Cerebellar nuclear complex (tissue), 1 donor: Measurements from ENCODE around the gene CATSPERE.

Source experiments
- DNase-seq, 2 experiments: peaks; one replicate each; lab custom pipeline; 2025; lab: John Stamatoyannopoulos, UW

CATSPERE gene

DNA sequence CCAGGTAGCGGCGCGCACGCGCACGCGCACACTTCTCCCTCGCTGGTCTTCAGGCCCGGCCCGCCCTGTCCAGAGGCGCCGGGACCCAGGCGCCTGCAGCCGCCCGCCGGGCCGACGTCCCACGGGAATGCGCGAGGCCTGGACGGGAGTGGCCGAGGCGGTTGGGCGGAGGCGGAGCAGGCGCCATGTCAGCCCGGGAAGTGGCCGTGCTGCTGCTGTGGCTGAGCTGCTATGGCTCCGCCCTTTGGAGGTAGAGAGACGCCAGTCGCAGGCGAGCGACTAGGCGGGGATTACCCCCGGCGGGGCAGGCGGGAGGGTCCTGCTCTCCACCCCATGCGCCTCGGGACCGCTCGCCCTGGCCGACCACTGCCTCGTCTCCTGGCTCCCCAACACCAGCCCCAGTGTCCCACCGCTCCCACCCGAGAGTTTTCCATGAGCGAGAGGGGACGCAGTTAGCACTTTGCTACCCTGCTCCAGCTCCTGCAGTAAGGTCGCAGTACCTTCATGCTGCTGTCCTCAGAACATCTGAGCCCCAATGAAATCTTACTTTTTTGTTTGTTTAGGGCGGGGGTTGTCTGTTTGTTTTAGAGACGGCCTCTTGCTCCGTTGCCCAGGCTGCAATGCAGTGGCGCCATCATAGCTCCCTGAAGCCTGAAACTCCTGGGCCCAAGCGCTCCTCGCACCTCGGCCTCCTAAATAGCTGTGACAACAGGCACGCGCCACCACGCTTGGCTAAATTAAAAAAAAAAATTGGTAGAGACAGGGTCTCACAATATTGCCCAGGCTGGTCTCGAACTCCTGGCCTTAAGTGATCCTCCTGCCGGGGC is at the start of gene CATSPERE:
Gene CATSPERE (plus strand): TSS at position 29 of the 827 bp plus-strand sequence. CDS start 157 bp downstream, at position 186.
- DNase-seq, result peak in 1 of 2 experiments; percentile 67

GRCh38 chr1:244412176-244412575 is 48.9 kb upstream of the CATSPERE start:
- DNase-seq, result no peak

GRCh38 chr1:244413736-244414135 is 47.3 kb upstream of the CATSPERE start:
- DNase-seq, result no peak

- DNase-seq, result no peak
Measured at GRCh38 chr1:244414543-244414942, 46.5 kb upstream of the CATSPERE start.

- no peak for DNase-seq
Measured at GRCh38 chr1:244419024-244419423, 42.0 kb upstream of the CATSPERE start.

- DNase-seq, result no peak
Measured at GRCh38 chr1:244422174-244422573, 38.9 kb upstream of the CATSPERE start.

GRCh38 chr1:244424649-244425334 is 36.3 kb upstream of the CATSPERE start:
- no peak for DNase-seq

DNA sequence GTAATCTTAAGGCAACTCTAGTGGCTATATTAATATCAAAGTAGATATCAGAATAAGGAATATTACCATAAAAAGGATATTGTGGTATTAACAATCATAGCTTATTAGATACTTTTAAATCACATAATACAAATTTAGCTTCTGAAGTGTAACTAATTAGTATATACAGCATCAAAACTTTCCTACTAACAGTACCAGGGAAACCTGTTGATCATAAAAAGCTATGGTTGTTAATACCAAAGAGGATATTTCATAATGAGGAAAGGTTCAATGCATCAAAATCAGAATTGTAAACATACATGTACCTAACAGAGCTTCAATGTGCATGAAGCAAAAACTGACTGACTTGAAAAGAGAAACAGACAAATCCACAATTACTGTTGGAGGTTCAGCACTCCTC is 33.4 kb upstream of the CATSPERE start:
- no peak for DNase-seq

- no peak for DNase-seq
Measured at GRCh38 chr1:244429818-244430217, 31.3 kb upstream of the CATSPERE start.

DNA sequence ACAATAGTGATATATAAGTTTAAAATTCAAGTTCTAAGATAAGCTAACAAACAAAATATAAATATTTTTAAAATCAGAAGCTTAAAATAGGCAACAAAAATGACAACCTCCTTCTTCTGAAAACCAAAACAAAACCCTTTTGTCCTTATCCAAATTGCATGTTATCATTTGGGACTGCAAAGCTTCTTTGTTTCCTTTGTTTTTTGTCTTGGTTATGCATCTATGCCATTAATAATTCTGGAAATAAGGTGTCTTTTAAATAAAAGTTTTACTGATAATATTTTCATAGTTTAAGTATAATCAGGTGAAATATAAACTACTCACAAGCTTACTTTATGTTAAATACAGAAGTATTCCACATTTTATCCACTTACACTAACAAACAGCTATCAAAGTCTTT is 29.9 kb upstream of the CATSPERE start:
- no peak for DNase-seq

DNA sequence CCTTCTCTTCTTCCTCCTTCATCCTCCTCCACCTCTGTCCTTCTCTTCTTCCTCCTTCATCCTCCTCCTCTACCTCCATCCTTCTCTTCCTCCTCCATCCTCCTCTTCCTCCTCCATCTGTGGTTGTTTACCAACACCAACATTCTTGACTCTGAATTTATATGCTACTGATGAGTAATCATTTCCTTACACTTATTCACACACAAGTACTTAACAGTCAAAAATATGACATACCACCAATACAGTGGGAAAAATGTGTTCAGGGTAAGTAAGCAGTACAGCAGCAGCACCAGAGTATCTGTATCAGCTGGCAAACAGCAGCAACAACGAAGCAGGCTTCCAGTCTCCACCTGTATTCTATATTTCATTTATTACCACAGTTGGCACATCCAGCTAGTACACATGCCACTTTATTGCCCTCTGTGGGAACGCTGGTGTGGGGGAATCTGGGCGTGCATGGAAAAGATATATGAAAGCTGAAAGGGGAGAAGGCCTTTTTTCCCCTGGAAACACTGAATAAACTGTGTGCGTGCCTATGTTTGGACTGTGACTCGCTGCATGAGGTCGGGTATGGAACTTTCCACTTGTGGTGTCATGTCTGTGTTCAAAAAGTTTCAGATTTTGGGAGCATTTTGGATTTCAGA is 25.4 kb upstream of the CATSPERE start:
- no peak for DNase-seq

DNA sequence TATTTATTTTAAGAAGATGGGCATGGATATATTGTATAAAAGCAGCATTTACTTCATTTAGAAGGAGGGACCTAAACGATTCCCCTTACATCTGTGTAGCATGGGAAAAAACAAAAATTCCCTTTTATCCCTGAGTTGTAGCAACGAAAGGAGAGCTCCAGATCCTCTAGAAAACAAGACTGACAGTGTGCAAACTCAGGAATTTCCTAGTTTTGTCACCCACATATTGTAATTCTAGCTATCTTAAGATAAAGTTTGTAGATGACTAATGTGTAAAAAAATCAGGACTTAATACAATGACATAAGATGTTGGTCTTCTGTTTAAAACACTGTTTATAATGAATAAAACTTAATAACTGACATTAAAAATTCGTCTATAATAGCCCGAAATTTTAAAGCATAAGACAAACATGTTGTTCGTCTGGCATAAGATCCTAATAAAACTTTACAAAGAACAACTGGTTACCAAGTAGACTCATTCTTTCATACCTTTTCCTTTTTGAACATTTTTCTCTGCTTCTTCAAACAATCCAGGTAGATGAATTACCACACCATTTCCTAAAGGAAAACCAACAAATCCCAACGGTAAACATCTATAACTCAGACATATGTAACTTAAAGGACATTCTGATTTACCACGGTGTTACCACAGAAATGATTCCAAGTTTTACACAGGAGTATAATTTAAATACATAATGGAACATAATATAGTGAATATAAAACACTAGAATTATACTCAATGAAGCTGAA is 24.6 kb upstream of the CATSPERE start:
- no peak for DNase-seq

DNA sequence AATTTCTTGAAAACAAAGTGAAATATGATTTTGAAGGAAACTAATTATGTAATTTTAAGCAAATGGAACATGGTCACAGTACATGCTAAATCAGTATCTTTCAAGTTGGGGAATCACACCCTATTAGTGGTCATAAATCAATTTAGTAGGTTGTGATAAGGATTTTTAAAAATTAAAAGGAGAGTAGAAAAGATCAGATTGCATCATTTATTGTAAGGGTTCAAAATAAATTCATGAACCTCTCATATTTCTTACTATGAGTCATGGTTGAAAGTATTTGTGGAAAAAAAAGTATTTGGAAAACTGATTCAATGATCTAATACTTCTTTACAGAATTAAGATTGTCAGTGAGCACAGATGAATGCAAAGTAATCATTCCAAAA is 24.0 kb upstream of the CATSPERE start:
- DNase-seq, result no peak

DNA sequence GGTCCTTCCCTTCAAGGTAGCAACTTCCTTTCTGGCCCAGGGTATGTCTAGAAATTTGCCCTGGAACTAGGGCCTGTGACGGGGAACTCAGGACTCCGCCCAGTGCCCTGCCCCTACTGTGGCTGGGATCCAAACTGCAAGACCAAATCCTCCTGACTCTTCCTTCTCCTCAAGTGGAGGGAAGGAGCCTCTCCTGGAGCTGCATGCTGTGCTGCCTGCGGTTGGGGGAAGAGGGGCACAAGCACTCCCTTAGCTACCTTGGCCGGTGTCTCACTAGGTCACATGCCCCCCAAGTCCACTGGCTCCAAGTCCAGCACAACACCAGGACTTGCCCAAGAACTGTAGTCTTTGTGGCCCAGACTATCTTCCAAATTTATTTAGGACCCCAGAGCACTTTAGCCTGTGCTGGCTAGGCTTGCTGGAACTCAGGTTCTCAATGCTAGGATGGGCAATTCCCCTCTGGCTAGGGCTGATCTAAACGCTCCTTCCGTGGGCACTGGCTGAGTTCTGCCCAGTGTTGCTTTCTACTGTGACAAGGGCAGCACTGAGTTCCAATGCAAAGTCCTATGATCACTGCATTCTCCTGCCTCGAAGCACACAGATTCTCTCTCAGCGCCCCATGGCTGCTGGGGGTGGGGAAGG is 21.6 kb upstream of the CATSPERE start:
- no peak for DNase-seq

DNA sequence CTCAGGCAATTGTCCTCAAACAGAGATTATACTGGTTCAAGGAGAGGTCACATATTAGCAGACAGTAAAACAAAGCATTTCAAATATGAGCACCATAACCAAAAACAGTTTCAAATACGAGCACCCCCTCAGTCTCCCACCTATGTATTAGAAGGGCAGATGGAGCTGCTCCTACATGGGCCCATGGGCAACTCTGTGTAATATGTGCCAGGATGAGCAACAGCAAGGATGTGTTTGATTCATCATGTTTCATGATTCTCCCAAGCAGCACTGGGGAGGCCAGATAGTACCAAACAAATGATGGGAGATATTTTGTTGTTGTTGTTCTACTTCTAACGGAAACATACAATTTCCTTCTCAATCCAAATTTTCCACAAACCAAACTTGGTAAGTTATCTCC is 18.2 kb upstream of the CATSPERE start:
- no peak for DNase-seq

DNA sequence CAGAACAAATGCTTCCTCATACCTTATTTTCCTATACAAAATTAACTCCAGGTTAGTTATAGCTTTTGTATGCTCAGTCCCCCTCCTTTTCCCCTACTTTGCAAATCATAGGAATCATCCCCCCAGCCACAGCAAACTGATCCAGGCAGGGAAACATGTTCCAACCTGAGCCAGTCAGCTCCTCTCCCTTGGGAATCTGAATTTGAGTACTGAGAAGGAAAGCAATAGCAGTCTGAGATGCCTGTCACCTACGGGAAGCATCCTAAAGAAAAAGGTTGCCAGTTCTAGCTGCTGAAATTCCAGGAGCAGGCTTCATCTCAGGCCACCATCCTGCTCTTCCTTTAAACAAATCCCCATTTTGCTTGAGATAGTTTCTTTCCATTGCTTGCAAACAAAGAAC is 16.2 kb upstream of the CATSPERE start:
- no peak for DNase-seq

DNA sequence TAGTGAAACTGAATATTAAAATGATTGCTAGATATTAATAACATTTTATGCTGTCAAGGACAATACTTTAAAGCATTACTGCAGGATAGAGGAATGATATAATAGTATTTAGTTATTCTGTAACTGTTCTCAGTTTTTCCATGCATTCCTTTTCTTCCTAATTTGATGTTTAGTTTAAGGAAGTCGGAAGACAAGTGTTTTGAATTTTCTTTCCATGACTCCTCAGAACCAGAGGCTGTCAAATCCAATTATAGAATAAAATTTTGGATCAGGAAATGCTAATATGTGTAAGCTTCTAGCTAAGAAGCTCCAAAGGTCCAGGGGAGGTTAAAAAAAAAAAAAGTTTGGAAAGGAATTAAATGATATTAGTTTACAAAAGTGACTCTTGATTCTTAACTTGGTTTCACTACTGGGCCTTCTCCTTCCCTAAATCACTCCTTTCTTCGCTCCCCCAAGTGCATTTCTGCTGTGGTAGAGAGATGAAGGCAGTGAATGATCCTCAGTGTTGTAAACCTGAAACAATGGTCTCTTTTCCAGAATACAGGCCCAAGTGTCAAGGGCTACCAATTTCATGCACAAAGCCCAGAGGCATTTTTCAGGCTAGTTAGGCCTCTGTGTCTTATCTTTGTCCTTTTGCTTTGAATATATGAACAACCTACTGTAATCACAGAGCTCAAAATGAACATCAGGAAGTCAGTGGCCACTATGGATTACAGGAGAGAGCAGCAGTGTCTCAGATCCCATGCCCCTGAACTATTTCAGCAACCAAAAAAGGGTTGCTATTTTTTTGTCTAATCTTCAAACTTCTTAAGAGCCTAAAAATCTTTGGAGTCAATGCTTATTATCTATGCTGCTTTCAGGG is 15.5 kb upstream of the CATSPERE start:
- DNase-seq, result no peak

DNA sequence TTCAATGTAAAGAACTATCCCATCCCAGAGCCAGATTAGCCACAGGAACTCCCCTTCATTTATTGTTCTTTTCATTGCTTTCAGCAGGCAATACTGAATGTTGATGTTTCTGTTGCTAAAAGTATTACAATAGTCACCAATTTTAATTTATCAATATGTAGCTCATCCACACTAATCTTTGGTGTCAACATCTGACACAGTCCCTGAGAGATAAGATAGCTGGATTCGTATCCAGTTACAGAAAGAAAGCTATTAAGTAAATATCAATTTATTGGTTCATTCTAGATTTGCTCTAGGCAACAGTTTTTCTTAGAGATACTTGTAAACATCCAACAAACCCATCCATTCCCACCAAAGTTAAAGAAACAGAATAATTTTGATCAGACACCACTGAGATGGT is 14.0 kb upstream of the CATSPERE start:
- no peak for DNase-seq

- DNase-seq, result no peak
Measured at GRCh38 chr1:244447552-244447951, 13.5 kb upstream of the CATSPERE start.

- no peak for DNase-seq
Measured at GRCh38 chr1:244448279-244449036, 12.6 kb upstream of the CATSPERE start.
